ENCODE data around the gene TIMMDC1. TPM values are rescaled to one million over a fixed set of nuclear protein-coding genes. Genes with fewer than 3 reads are reported as not detected.

The TIMMDC1 gene
- total and polyA plus RNA-seq, 9 of the 15 experiments (the other 6 are each of a cell fraction or from before 2014, with no cell fraction given): 62.1 to 226 (median 86.6) TPM

GRCh38 chr3:119490153-119490552 lies 8.2 kb upstream of the TIMMDC1 start:
- no peak for DNase-seq (ENCODE audit: extremely low read depth in 1 of 4, low spot score in 3 of 4)
- CTCF ChIA-PET (ENCODE audit: low intra/inter-chr PET ratio): no interaction called here
- in situ Hi-C loops (cut with MboI) (no loop called here), intact Hi-C loops (cut with micrococcal nuclease) (no loop called here)
- no peak overlapping the region for H2AFZ ChIP-seq (ENCODE audit: low read depth, low read length)
- POLR2A ChIA-PET: interaction anchor here (0.7 to 1.3 kb wide), 2 partner anchors 19 to 176 kb away, joined by 3 to 4 read pairs; no protein-coding TSS in a partner anchor
- no peak overlapping the region for H3K4me3 ChIP-seq
- no peak for FAIRE-seq
- 87% methylated on average over 2 of the region's 2 CpGs for WGBS (ENCODE audit: insufficient coverage, low coverage, missing lambda C conversion rate)
- no peaks in the 10 kb centered on the region for H3K79me2 ChIP-seq (ENCODE audit: control insufficient read depth, insufficient read depth, low read length)
- peaks cover 54% of the 10 kb centered on the region for H3K36me3 ChIP-seq (ENCODE audit: control insufficient read depth, insufficient read depth, low read length)
- H3K9ac ChIP-seq (ENCODE audit: insufficient read depth in 1 of 2, low read depth in 2 of 2, low read length in 2 of 2): no peak overlapping the region
- H3K9me1 ChIP-seq (ENCODE audit: control insufficient read depth, insufficient read depth, low read length): no peaks in the 10 kb centered on the region
- no peaks in the 10 kb centered on the region for H3K27me3 ChIP-seq (ENCODE audit: control insufficient read depth in 2 of 2, insufficient read depth in 2 of 2, low read length in 2 of 2)
- no peak overlapping the region for H3K27ac ChIP-seq (ENCODE audit: extremely low read depth, low read depth, low read length)
- peak; percentile 42; the same call in 1 of the 3 replicates for ATAC-seq
- H3K4me2 ChIP-seq (ENCODE audit: insufficient read depth, low read length): no peak overlapping the region
- no peaks in the 10 kb centered on the region for H4K20me1 ChIP-seq (replicated peaks; ENCODE audit: control insufficient read depth, insufficient read depth, low read length)
- H3K9me3 ChIP-seq (replicated peaks; ENCODE audit: control insufficient read depth, insufficient read depth, low read depth, low read length): no peaks in the 10 kb centered on the region
- no peaks in the 10 kb centered on the region for H3K4me1 ChIP-seq (replicated peaks in 1 of 2; ENCODE audit: control insufficient read depth in 2 of 2, insufficient read depth in 2 of 2, low read length in 2 of 2)
- BruUV-seq (replicated peaks): no TSS peak
- TF ChIP-seq STAT6 (CRISPR knock-in tag; IDR thresholded peaks at IDR 0.05): no peak
- no peak for TF ChIP-seq GATAD2B (IDR thresholded peaks at IDR 0.05; ENCODE audit: borderline replicate concordance)
- TF ChIP-seq SNRNP70 (optimal IDR thresholded peaks at IDR 0.05; ENCODE audit: low read depth, low read length): no peak
- no peak for TF ChIP-seq CREB5 (CRISPR knock-in tag; IDR thresholded peaks at IDR 0.05)
- TF ChIP-seq, protein P1, sequence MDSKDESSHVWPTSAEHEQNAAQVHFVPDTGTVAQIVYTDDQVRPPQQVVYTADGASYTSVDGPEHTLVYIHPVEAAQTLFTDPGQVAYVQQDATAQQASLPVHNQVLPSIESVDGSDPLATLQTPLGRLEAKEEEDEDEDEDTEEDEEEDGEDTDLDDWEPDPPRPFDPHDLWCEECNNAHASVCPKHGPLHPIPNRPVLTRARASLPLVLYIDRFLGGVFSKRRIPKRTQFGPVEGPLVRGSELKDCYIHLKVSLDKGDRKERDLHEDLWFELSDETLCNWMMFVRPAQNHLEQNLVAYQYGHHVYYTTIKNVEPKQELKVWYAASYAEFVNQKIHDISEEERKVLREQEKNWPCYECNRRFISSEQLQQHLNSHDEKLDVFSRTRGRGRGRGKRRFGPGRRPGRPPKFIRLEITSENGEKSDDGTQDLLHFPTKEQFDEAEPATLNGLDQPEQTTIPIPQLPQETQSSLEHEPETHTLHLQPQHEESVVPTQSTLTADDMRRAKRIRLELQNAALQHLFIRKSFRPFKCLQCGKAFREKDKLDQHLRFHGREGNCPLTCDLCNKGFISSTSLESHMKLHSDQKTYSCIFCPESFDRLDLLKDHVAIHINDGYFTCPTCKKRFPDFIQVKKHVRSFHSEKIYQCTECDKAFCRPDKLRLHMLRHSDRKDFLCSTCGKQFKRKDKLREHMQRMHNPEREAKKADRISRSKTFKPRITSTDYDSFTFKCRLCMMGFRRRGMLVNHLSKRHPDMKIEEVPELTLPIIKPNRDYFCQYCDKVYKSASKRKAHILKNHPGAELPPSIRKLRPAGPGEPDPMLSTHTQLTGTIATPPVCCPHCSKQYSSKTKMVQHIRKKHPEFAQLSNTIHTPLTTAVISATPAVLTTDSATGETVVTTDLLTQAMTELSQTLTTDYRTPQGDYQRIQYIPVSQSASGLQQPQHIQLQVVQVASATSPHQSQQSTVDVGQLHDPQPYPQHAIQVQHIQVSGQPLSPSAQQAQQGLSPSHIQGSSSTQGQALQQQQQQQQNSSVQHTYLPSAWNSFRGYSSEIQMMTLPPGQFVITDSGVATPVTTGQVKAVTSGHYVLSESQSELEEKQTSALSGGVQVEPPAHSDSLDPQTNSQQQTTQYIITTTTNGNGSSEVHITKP (IDR thresholded peaks at IDR 0.05; ENCODE audit: partially characterized antibody): no peak
